Limb (tissue), 2 donors: ENCODE data around the gene ZNF710.

ENCODE experiments used
- DNase-seq, 2 donors: peaks; one replicate each; pipeline ENCODE4 v3.0.0-alpha.2; 2016; ENCODE audit errors: extremely low spot score in 2 of 2

The ZNF710 gene

DNA sequence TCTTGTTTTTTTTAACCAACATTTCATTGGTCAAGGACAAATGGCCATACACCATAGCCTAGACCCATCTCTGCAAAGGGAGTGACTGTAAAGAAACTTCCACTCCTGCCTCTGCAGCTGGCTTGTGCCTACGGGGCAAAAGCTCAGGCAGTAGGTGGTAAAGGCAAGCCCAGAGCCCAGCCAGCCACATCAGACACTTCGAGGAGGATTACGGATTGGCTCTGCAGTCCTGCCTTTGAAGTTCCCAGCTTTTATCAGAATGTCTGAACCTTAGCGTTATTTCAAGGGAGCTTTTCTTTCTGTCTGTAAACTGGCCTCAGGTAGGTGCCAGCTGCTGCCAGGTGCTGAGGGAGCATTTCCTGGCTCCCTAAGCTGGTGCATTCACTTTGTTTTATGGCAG is 15.6 kb downstream of the ZNF710 start:
- DNase-seq: no peak

DNA sequence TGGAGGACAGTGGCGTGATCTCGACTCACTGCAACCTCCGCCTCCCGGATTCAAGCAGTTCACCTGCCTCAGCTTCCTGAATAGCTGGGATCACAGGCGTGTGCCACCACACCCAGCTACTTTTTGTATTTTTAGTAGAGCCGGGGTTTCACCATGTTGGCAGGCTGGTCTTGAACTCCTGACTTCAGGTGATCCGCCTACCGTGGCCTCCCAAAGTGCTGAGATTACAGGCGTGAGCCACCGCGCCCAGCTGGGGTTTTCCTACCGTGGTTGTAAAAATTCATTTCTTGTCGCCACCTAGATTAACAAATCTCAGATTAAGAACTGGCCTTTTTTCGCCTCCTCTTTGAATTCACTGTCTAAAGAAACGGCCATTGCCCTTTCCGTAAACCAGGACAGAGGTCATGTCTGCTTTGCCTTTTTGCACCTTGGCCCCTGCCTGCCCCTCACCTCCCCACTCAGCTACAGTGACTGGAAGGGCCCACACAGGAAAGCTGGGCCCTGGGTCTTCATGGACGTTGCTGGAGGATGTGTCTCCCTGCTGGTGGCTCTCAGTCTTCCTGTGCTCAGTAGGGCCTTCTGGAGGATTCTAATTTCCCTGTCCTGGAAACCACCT is 17.2 kb downstream of the ZNF710 start:
- peak in 1 of 2 donors; percentile 12 for DNase-seq

DNA sequence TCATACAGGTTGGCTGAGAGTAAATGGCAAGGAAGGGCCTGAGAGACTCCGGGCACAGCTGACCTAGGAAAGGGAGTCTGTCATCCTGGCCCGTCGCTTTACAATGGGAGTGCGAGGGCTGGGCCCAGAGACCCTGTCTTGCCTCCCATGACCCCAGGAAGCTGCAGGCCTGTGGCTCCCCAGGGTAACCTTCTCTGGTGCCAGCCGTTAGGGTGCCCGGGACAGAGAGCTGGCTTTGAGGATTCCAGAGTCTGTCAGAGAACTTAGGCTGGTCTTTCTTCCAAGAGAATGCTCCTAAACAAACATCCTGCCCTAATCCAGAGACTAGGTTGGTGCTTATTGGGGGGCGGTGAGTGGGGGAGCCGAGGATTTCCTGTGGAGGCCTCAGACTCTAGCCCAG is 18.5 kb downstream of the ZNF710 start:
- no peak for DNase-seq

DNA sequence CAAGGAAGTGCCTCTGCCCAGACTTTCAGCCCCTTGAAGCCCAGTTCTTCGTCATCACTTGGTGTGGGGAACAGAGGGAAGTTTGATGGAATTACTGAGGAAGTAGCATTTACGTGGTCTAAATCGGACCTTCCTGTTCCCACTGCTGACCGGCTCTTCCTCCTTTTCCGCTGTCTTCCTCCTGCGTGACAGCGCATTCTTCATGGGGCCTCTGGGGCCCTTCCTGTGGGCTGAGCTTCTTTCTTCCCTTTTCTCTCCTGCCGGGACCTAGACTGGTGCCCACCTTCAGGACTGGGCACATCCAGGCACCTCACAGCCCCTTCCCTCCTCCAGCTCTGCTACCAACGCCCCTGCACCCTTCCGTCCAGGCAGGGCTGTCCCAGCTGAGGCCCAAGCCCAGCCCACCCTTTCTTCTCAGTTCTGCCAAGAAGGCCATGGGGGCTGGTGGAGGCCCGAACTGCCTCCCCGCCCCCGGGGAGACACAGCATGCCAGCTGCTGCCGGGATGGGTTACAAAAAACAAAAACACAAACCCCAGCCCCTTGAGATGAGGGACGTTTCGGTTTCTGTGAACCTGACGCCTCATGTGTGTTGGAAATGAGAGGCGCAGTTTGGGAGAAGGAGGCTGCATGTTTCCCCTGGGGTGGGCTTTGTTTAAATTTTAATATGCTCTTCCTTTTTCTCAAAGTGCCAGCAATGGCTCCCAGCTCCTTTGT is 19.1 kb downstream of the ZNF710 start:
- no peak for DNase-seq

DNA sequence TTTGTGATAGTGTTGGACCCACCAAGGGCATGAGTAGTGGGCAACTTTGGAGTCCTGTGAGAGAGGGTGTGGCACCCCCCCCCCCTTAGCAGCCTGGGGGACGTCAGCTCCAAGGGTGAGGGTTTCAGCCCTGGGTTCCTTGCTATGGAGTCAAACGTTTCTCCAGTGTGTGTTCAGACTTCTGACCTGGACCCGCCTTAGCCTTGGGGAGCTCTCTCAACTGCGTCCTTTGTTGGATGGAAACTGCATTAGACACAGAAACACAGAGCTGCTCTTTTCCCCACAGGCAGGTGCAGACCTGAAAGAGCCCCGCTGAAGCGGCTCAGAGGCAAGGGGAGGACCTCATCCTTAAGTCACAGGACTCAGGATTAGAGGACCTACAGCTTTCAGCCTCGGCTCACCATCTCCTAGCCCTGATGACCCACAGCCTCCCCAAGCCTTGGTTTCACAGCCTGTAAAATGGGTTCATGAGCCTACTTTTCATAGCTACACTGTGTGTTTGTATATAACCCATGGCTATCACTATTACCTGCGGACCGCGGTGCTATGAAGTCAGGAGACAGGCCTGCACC is 19.9 kb downstream of the ZNF710 start:
- DNase-seq: no peak

DNA sequence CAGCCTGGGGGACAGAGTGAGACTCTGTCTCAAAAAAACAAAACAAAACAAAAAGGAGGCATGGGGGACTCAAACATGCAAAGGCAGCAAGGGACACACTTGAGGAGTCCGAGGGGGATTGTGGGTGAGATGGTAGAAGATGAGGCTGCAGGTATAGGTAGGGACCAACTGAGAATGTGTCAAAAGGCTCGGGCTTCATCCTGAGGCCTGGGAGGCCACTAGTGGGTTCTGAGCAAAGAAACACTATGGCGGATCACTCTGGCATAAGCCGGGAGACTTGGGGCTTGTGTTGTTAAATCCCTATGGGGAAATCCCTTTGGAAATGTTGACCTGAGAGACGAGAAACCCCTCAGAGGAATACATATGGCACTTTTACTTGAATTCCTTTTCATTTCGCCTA is 21.2 kb downstream of the ZNF710 start:
- no peak for DNase-seq

DNA sequence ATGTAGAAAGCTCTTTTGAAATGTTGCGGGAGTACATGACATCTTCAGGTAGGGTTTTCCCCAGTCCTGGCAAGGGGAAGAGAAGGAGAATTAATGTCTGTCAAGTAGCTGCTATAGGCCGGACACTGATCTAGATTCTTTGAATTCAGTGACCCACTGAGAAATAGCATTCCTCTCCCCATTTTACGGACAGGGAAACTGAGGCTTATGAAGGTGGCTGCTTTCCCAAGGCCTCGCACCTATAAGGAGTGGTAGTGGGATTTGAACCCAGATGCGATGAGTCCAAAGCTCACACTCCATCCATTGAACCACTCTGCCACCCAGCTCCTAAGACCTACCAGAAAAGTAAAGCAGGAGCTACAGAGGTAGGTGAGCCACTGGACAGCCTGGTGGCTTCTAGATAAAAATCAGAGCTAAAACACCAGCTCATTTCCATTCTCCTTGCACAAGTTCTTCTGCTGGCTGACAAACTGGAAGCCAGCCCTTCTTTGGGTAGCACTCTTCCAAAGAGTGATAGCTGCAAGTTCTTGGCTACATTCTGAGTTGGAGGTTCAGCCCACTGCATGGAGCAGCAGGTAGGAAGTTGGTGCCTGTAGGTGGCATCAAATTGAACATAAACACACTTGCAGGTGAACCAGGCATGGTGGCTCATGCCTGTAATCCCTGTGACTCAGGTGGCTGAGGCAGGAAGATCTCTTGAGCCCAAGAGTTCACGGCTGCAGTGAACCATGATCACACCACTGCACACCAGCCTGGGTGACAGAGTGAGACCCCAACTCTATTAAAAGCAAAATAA is 22.0 kb downstream of the ZNF710 start:
- no peak for DNase-seq

DNA sequence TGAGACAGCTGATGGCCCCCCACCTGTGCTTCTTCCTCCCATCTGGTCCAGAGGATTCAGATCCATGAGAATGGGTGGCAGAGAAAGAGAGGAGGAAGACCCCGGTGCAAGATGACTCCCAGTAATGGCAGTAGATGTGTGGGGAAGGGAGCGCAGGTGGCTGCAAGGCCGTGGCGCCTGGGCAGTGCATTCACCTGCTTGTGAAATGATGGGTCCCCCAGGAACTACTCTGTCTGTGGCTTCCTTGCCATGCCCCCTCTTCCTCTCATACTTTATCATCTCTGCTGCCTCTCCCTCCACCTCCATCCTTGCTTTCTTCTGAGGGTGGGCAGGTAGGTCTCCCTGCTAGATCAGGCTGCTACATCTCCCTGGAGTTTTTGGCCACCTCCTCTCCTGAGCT is 23.3 kb downstream of the ZNF710 start:
- no peak for DNase-seq

DNA sequence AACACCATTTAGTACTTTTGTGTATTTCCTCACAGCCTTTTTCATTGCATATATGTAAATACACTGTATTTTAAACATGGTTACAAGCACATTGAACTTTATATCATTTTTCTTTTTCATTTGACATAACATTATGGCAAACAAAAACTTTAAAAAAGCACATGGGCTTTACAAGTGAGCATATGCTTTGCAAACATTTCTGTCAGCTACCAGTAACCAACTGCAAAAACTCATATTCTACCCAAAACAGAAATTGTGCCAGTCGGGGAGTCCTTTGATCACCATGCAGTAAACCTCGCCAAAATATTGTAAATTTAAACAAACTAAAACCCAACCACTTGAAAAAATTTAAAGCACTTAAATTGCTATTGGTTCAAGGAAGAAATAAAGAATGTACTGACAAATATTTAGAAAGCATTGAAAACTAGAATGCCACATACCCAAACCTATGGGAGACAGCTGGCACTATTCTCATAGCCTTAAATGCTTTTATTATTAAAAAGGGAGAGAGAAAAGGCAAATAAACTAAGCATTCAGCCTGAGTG is 24.4 kb downstream of the ZNF710 start:
- DNase-seq: no peak

DNA sequence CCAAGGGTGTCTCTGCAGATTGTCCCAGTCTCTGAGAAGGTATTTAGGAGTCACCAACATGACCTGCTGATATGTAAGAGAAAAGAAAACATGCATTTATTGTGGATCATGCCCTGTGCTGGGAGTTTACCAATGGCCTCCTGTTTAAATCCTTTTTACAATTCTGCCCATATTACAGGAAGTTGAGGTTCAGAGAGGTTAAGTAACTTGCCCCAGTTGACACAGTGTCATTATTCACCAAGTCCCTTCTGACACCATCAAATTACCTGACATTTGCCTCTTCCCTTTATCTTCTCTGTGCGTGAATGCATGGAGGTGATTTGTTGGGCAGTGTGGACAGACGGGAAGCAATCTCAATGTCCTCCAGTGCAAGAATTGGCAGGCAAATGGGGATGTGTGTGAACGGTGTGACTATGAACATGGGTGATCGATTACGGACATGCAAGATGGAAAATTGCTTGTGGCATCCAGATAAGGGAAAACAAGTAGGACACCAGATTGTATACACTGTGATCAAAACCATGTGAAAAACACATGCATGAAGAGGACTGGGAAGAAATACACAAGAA is 27.3 kb downstream of the ZNF710 start:
- DNase-seq: no peak

DNA sequence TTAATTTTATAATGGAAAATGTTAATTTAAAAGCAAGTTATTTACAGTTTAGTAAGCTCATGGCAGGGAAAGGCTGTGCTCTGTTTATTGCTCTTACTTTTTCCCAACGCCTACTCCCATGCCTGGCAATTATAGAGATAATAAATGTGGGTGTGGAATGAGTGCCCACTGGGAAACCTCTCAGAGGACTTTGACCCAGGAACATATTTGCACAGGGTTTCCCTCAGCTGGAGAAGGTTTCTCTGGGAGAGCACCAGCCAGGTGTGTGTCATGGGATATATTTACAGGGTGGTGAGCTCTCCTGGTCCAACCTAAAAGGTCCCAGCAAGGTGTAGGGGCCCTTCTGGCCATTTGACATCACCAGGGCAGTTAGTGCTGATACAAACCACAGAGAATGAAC is 27.9 kb downstream of the ZNF710 start:
- no peak for DNase-seq

DNA sequence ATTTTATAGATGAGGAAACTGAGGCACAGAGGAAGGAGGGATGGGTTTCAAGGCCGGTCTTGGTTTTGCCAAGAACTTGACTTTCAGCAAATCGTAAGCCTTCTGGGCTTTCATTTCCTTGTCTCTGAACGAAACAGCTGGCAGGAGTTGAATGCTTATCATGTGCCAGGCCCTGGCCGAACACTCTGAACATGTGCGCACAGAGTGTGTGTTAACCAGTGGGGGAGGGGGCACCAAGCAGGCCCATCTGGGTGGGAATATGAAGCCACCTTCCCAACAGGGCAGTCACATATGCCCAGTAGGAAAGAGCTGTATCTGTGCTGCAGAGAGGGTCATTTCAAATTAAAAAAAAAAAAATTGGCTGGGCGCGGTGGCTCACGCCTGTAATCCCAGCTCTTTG is 29.3 kb downstream of the ZNF710 start:
- no peak for DNase-seq

DNA sequence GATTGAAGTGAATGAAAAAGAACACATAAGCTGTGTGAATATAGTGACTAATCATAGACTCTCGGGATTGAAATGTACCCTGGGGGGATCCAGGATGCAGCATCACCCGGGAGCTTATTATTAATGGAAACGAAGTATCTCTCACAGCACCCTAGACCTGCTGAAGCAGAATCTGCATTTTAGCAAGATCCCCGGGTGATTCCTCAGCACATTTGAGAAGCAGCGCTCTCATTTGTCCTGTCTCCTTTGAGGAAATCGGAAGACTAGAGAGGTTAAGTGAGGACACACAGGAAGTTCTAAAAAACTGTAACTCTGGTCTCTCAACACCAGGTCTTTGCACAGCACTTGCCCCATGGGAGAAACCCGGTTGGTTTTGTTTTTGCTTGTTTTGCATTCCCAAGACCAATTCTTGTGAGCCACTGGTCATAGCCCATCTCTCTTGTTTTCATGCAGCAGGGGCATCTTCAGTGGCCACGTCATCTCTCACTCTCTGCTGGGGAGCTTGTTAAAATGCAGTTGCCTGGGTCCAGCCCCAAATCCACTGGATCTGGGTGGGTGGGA is 30.2 kb downstream of the ZNF710 start:
- no peak for DNase-seq

DNA sequence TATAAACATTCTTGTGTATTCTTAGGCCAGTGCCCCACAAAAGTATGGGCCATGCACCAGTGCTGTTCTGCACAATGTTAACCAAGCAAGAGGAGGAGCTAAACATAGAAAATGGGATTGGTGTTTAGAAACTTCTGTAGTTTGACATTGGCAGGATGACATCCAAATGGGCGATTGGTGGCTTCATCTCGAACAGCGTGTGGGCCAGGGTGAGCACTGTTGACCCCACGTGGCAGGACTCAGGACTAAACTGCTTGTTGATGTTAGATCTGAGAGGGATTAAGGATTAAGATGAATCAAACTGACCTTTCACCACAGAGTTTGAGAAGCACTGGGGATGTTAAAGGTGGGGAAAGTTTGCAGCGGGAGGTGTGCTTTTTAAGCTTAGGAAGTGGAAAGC is 31.9 kb downstream of the ZNF710 start:
- no peak for DNase-seq

DNA sequence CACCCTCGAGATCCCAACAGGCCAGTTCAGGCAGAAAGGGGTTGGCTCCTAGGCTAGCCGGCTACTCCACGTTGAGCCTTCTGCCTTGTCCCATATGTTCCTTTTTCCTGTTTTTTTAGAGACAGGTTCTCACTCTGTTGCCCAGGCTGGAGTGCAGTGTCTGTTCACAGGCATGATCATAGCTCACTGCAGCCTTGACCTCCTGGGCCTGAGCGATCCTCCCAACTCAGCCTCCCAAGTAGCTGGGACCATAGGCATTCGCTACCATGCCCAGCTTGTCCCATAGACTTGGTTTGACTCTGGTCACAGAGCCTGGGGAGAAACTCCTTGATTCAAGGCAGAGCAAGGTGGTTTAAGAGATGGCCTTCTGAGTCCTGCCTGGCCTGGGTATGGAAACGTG is 32.3 kb downstream of the ZNF710 start:
- DNase-seq: no peak

DNA sequence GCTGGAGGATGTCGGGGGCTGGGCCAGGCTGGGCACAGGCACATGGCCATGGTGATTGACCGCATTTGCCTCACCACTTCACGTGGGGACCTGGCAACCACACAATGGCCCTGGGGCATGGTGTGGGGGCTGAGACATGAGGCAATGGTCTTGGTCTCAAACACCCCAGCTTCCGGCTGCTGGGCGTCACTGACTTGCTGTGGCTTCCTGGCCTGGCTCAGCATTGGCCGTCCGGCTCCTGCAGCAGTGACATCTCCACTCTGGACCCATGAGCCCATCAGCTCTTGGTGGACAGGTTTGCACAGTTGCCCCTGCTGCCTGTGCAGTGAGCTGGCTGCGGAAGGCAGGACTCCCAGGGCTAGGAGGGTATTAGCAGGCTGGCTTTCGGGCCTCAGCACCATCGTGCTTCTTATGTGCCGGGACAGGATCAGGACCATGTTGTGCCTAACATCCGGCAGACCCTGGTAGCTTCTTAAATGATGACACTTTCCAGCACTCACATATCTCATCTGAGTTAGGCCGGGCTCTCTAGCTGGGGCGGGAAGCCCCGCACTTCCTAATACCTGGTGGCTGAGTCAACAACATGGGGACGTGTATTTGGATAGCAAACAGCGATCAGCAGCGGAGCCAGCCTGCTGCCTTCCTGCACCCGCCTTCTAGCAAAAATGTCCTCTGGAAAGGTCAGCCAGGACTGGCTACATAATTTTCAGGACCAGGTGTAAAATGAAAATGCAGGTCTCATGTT is 34.1 kb downstream of the ZNF710 start:
- no peak for DNase-seq

DNA sequence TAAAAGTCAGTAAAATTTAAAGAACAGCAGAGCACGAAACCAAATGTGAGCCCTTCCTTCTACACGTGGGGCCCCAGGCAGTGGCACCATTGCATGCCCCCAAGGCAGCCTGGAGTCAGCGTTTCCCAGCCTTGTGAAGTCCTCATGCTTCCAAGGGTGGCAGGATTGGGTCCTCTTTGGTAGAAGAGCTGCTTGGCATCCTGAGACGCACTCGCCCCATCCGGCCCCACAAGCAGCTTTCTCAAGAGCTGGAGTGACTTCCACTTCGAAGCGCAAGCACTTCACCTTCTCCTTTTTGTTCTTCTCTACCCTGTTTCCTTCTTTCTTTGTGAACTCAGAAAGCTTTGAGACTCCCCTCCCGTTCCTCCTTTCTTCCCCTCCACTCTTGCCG is 34.7 kb downstream of the ZNF710 start:
- no peak for DNase-seq

DNA sequence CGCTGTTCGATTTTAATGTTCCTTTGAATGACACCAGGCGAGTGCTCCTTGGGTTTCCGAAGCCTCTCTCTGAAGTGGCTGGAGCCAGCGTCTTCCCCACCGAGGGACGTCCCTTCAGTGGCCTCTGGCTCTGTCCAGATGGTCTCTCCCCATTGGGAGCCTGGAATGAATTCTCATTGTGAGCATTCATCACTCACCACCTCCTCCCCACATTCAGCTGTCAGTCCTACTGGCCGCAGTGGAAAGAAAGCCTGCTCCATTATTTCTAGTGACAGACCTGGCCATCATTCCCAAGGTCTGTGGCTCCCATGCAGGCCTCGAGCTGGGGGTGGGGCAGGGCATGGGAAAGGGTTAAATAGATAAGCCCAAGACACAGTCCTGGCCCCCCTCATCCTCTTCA is 35.2 kb downstream of the ZNF710 start:
- peak in 1 of 2 donors; percentile 37 for DNase-seq

DNA sequence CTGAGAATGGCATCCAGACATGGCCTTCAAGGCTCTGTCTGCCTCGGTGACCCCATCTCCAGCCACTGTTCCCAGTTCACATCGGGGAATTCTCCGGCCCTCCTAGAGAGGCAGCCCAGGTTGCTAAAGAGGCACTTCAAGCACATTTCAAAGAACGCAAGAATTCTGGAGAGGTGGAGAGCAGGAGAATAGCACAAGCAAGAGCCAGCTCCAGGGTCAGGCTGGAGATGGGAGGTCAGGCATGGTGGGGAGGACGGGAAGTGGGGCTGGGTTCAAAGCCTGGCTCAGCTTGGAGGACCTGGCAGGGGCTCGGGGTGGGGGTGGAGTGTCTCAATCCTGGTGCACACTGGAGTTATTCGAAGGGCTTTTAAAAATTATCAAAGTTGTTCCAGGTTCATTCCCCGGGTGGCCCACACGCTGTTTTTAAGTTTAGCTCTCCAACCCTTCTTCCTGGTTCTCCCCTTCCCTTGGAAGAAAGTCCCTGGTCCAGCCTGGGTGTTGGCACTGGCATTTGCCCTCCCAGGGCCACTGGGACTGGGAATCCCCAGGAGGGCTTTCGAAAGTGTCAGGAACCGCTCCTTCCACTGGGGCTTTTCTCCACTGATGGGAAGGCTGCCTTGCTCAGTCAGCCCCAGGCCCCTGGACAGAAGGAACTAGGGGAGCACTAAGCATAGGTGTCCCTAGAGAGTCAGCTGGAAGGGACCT is 35.8 kb downstream of the ZNF710 start:
- no peak for DNase-seq

DNA sequence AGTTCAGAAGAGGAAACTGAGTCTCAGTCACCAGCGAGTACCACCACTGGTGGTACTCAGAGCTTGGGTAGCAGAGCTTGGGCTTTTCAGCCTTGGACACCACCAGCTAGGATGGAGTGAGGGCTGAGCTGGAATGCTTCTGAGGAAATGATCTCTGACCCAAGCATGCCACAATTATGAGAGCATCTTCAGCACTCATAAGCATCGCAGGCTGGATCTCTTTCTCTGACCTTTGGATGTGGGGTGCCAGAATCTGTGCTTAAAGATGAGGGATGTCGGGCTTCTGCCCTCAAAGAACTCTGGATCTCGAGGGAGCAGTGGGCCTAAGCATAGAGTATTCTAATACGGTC is 36.4 kb downstream of the ZNF710 start:
- DNase-seq: no peak
